ENCODE data around the gene PTPRO.

The PTPRO gene

GRCh38 chr12:15488481-15488880 is 166.2 kb downstream of the PTPRO start:
- Mint-ChIP-seq H3K27ac (no peak overlapping the region), H3K4me1 (ENCODE audit: low read depth in 2 of 2) (no peaks in the 10 kb centered on the region), H3K9me3 (peaks cover 0 to 1% of the 10 kb centered on the region in 2 donors), H3K4me3 (no peak overlapping the region), H3K36me3 (ENCODE audit: insufficient read depth) (no peaks in the 10 kb centered on the region), H3K27me3 (peaks cover 13 to 19% of the 10 kb centered on the region in 2 donors)
- DNase-seq: no peak
- ATAC-seq (replicated peaks): no peak

DNA sequence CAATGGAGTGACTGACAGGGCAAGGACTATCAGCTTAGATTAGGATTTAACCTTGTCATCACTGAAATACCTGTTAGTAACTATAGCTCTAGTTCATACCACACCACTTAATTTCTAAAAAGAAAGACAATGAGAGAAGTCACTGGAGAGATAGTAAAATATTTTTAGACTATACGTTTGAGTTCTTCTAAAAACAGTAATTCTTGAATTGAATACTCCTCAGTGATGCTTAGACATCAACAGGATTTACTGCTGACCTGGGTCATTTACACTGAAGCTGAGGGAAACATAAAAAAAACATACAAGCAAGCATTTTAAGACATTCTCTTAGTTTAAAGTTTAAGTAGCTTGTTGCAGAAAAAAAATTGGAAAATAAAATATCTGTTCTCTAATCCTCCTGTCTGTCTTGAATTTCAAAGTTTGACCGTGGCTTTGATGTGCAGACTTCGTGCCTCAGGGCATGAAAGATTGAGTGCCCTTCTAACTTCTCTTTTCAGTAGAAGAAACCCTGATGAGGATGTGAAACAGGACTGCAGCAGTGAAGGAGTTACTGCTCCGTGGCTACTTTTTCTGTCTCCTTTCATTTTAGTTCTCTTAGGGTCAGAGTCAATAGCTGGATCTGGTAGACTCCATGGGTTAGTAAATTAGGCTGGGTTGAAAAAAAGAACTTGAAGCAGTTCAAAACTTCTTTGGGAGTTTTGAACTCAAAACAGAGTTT is 172.2 kb downstream of the PTPRO start:
- no peak overlapping the region for H3K27ac Mint-ChIP-seq
- H3K27me3 Mint-ChIP-seq: peaks cover 28% of the 10 kb centered on the region in 2 donors
- no peaks in the 10 kb centered on the region for H3K36me3 Mint-ChIP-seq (ENCODE audit: insufficient read depth)
- no peak overlapping the region for H3K4me3 Mint-ChIP-seq
- no peak for ATAC-seq (replicated peaks)
- DNase-seq: no peak
- peaks cover 0 to 1% of the 10 kb centered on the region in 2 donors for H3K9me3 Mint-ChIP-seq
- peaks cover 0 to 3% of the 10 kb centered on the region in 2 donors for H3K4me1 Mint-ChIP-seq (ENCODE audit: low read depth in 2 of 2)

DNA sequence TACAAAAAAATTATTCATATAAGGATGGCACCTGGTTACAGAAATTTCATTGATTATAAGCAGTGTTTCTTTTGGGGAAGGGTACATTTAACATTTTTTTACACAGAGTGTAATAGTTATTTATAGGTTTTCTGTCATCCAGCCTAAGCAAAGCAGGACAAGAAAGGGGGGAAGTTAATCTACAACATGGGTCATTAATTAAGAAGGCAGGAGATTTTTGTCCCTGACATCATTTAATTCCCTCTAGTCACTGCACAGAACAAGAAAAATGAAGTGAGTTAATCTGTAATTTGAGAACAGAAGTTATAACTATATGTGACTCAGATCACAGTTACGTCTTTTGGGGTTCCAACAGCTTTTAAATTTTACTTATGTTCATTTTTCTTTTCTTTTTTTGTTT is 173.4 kb downstream of the PTPRO start:
- Mint-ChIP-seq H3K27me3 (peaks cover 28 to 35% of the 10 kb centered on the region in 2 donors), H3K27ac (no peak overlapping the region), H3K36me3 (ENCODE audit: insufficient read depth) (no peaks in the 10 kb centered on the region), H3K9me3 (peaks cover 0 to 1% of the 10 kb centered on the region in 2 donors), H3K4me3 (no peak overlapping the region), H3K4me1 (ENCODE audit: low read depth in 2 of 2) (peaks cover 0 to 3% of the 10 kb centered on the region in 2 donors)
- ATAC-seq (replicated peaks) (no peak), DNase-seq (no peak)

- no peak overlapping the region for H3K27ac Mint-ChIP-seq
- H3K36me3 Mint-ChIP-seq (ENCODE audit: insufficient read depth): no peaks in the 10 kb centered on the region
- peaks cover 0 to 1% of the 10 kb centered on the region in 2 donors for H3K9me3 Mint-ChIP-seq
- peaks cover 0 to 3% of the 10 kb centered on the region in 2 donors for H3K4me1 Mint-ChIP-seq (ENCODE audit: low read depth in 2 of 2)
- DNase-seq (no peak), ATAC-seq (replicated peaks) (no peak)
- peaks cover 23 to 32% of the 10 kb centered on the region in 2 donors for H3K27me3 Mint-ChIP-seq
- H3K4me3 Mint-ChIP-seq: no peak overlapping the region
These were observed 174.4 kb downstream of the PTPRO start for GRCh38 chr12:15496738-15497137.

GRCh38 chr12:15497671-15498292 is 175.5 kb downstream of the PTPRO start:
- no peaks in the 10 kb centered on the region for H3K36me3 Mint-ChIP-seq (ENCODE audit: insufficient read depth)
- no peak for ATAC-seq (replicated peaks)

DNA sequence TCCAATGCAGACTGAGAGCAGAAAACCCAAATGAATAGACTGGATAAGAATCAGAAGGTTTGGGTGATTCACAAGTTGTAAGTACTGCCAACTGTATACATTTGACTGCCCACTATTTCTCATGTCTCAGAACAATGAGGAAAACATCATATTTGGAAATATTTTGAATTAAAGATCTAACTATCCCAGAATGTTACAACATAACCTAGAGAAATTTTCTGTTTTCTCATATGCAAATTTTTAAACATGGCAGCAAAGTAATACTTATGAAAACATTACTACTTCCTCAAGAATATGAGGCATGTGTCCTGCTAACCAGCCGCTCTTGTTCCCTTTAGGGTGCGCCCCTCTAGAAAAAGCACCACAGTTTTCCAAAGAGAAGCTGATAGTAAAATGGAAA is 179.9 kb downstream of the PTPRO start:
- DNase-seq (no peak), ATAC-seq (replicated peaks) (no peak)
- Mint-ChIP-seq H3K4me3 (no peak overlapping the region), H3K27me3 (peaks cover 14 to 29% of the 10 kb centered on the region in 2 donors), H3K4me1 (ENCODE audit: low read depth in 2 of 2) (peaks cover 0 to 3% of the 10 kb centered on the region in 2 donors), H3K36me3 (ENCODE audit: insufficient read depth) (no peaks in the 10 kb centered on the region), H3K27ac (no peak overlapping the region), H3K9me3 (no peaks in the 10 kb centered on the region)

More at GRCh38 chr12:15497671-15498292, 175.5 kb downstream of the PTPRO start:
- no peak overlapping the region for H3K27ac Mint-ChIP-seq
- H3K4me3 Mint-ChIP-seq: no peak overlapping the region
- peaks cover 0 to 3% of the 10 kb centered on the region in 2 donors for H3K4me1 Mint-ChIP-seq (ENCODE audit: low read depth in 2 of 2)
- DNase-seq: no peak
- H3K27me3 Mint-ChIP-seq: peaks cover 18 to 28% of the 10 kb centered on the region in 2 donors
- H3K9me3 Mint-ChIP-seq: no peaks in the 10 kb centered on the region

GRCh38 chr12:15505616-15506015 is 183.3 kb downstream of the PTPRO start:
- ATAC-seq (replicated peaks) (no peak), DNase-seq (no peak)
- Mint-ChIP-seq H3K27me3 (peaks cover 11 to 36% of the 10 kb centered on the region in 2 donors), H3K9me3 (no peaks in the 10 kb centered on the region), H3K4me3 (no peak overlapping the region), H3K27ac (no peak overlapping the region), H3K36me3 (ENCODE audit: insufficient read depth) (no peaks in the 10 kb centered on the region), H3K4me1 (ENCODE audit: low read depth in 2 of 2) (no peaks in the 10 kb centered on the region)

DNA sequence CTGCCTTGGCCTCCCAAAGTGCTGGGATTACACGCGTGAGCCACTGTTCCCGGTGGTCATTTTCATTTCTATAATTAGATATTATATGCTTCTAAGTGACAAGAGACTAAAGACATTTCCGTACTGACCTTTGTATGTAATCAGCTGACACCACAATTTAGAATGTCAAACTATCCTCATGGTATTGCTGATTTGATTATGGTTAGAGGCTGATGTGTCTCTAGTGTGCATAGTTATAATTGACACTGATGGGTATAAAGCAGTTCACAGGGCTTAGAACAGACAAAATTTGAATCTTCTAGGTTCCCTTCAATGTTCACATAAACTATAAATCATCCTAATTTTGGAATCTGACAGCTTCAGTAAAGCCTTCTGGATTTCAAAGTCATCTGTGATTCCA is 192.7 kb downstream of the PTPRO start:
- Mint-ChIP-seq H3K9me3 (no peaks in the 10 kb centered on the region), H3K4me1 (ENCODE audit: low read depth in 2 of 2) (no peaks in the 10 kb centered on the region), H3K4me3 (no peak overlapping the region), H3K36me3 (ENCODE audit: insufficient read depth) (no peaks in the 10 kb centered on the region), H3K27me3 (peaks cover 34 to 35% of the 10 kb centered on the region in 2 donors), H3K27ac (no peak overlapping the region)
- ATAC-seq (replicated peaks) (no peak), DNase-seq (no peak)

DNA sequence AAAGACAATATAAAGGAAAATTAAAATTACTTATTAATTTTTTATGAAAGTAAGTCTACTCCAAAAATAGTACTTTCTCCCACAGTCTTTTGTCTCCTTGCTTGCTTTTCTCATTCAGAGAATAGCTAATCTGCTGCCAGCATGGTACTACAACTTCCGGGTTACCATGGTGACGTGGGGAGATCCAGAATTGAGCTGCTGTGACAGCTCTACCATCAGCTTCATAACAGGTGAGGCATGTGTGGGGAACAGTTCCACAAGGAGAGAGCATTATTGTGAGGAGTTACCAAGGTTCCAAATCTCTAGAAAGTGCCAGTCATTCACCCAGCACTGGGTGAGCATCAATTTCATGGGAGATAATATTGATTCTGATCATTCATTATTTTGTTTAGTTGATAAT is 197.8 kb downstream of the PTPRO start:
- Mint-ChIP-seq H3K36me3 (ENCODE audit: insufficient read depth) (no peaks in the 10 kb centered on the region), H3K4me3 (no peak overlapping the region), H3K9me3 (no peaks in the 10 kb centered on the region), H3K4me1 (ENCODE audit: low read depth in 2 of 2) (no peaks in the 10 kb centered on the region), H3K27ac (no peak overlapping the region), H3K27me3 (peaks cover 47 to 57% of the 10 kb centered on the region in 2 donors)
- no peak for ATAC-seq (replicated peaks)
- no peak for DNase-seq

DNA sequence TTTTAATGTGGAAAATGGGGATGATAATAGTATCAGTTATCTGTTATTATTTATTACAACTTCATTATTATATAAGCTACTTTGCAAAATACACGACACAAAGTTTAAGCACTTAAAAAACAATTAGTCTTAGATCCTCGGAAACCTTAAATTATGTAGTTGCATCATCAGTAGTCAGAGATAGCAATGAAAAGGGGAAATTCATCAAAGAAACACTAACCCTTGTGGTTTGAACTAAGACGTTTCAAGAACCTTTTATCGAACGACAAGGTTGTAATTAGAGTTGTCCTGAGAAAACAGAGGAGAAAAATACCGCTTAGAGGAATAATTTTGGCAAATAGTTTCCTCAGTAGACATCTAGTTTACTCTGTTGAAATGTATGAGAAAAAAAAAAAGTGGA is 198.5 kb downstream of the PTPRO start:
- ATAC-seq (replicated peaks) (no peak), DNase-seq (no peak)
- no peaks in the 10 kb centered on the region for H3K4me1 Mint-ChIP-seq (ENCODE audit: low read depth in 2 of 2)
- no peaks in the 10 kb centered on the region for H3K36me3 Mint-ChIP-seq (ENCODE audit: insufficient read depth)
- no peak overlapping the region for H3K27ac Mint-ChIP-seq
- H3K4me3 Mint-ChIP-seq: no peak overlapping the region
- H3K9me3 Mint-ChIP-seq: no peaks in the 10 kb centered on the region
- peaks cover 53 to 64% of the 10 kb centered on the region in 2 donors for H3K27me3 Mint-ChIP-seq

DNA sequence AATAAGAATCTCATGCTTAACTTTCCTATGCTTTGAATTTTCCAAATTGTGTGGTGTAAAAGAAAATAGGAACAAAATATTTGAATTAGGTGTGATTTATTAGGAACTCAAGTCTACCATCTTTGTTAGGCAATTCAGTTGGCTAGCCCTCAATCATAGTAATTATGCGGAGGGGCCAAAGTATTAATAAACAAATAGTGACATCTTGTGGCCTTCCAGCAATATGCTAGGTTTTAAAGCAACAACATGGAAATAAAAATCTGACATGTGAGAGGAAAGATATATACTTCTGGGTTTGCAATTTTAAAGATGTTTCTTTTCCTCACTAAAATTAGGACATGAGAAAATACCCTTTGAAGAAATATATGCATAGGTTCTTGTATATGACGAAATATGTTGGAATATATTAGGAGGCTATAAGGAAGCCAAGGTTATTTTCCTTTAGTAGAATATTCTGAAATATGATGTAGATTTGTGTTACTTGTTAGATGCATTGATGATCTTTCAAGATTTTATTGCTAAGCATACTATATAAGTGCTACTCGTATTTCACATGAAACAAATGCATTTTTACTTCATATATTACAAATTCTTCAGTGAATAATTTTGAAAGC is 200.4 kb downstream of the PTPRO start:
- Mint-ChIP-seq H3K27me3 (peaks cover 39 to 56% of the 10 kb centered on the region in 2 donors), H3K9me3 (no peaks in the 10 kb centered on the region), H3K36me3 (ENCODE audit: insufficient read depth) (no peaks in the 10 kb centered on the region), H3K4me3 (no peak overlapping the region), H3K4me1 (ENCODE audit: low read depth in 2 of 2) (no peaks in the 10 kb centered on the region), H3K27ac (no peak overlapping the region)
- ATAC-seq (replicated peaks): no peak
- DNase-seq: no peak

- H3K36me3 Mint-ChIP-seq (ENCODE audit: insufficient read depth): no peaks in the 10 kb centered on the region
- H3K4me3 Mint-ChIP-seq: no peak overlapping the region
- peaks cover 25 to 30% of the 10 kb centered on the region in 2 donors for H3K27me3 Mint-ChIP-seq
- DNase-seq: no peak
- H3K4me1 Mint-ChIP-seq (ENCODE audit: low read depth in 2 of 2): no peaks in the 10 kb centered on the region
- ATAC-seq (replicated peaks): no peak
- no peak overlapping the region for H3K27ac Mint-ChIP-seq
- no peaks in the 10 kb centered on the region for H3K9me3 Mint-ChIP-seq
These were observed 203.1 kb downstream of the PTPRO start for GRCh38 chr12:15525441-15525840.

- peaks cover 25 to 29% of the 10 kb centered on the region in 2 donors for H3K27me3 Mint-ChIP-seq
- ATAC-seq (replicated peaks): no peak
- no peaks in the 10 kb centered on the region for H3K9me3 Mint-ChIP-seq
- no peak for DNase-seq
- no peaks in the 10 kb centered on the region for H3K4me1 Mint-ChIP-seq (ENCODE audit: low read depth in 2 of 2)
- H3K27ac Mint-ChIP-seq: no peak overlapping the region
- no peak overlapping the region for H3K4me3 Mint-ChIP-seq
- H3K36me3 Mint-ChIP-seq (ENCODE audit: insufficient read depth): no peaks in the 10 kb centered on the region
These were observed 203.7 kb downstream of the PTPRO start for GRCh38 chr12:15526033-15526432.
